Measurements from ENCODE around the gene OR10A7.

OR10A7 gene

DNA sequence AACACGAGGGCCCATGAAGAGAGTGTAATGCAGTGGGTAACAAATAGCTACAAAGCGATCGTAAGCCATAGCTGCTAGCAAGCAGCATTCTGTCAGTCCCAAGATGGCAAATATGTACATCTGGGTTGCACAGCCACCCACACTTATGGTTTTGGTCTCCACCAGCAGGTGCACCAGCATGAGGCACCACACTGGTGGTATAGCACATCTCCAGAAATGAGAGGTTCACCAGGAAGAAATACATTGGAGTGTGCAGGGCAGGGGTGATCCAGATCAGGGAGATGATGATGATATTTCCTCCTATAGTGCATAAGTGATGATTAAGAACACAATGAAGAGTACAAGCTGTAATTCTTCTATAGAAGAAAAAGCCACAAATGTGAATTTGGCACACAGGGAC lies 26.4 kb upstream of the OR10A7 start:
- H3K4me3 ChIP-seq (ENCODE audit: low read depth, low read length), result no peak overlapping the region
- DNase-seq (ENCODE audit: low read depth), result no peak
- TF ChIP-seq, protein P1, sequence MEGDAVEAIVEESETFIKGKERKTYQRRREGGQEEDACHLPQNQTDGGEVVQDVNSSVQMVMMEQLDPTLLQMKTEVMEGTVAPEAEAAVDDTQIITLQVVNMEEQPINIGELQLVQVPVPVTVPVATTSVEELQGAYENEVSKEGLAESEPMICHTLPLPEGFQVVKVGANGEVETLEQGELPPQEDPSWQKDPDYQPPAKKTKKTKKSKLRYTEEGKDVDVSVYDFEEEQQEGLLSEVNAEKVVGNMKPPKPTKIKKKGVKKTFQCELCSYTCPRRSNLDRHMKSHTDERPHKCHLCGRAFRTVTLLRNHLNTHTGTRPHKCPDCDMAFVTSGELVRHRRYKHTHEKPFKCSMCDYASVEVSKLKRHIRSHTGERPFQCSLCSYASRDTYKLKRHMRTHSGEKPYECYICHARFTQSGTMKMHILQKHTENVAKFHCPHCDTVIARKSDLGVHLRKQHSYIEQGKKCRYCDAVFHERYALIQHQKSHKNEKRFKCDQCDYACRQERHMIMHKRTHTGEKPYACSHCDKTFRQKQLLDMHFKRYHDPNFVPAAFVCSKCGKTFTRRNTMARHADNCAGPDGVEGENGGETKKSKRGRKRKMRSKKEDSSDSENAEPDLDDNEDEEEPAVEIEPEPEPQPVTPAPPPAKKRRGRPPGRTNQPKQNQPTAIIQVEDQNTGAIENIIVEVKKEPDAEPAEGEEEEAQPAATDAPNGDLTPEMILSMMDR (IDR thresholded peaks at IDR 0.05; ENCODE audit: control insufficient read depth, extremely low read depth, insufficient read depth), result no peak

DNA sequence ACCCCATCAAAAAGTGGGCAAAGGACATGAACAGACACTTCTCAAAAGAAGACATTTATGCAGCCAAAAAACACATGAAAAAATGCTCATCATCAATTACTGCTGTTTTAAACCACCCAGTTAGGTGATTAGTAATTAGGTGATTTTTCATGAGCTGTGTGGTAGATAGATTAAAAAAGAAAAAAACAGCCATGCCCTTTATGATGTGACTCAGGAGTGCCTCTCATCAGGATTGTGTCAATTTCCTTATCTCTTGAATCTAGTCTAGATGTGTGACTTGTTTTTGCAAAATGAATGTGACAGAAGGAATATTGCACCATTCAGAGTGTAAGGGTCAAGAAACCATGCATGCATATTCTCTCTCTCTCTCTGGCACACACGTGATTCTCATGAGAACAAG lies 5.7 kb downstream of the OR10A7 start:
- DNase-seq (ENCODE audit: low read depth), result no peak
- no peak overlapping the region for H3K4me3 ChIP-seq (ENCODE audit: low read depth, low read length)
- TF ChIP-seq, protein P1 (IDR thresholded peaks at IDR 0.05; ENCODE audit: control insufficient read depth, extremely low read depth, insufficient read depth), result no peak

DNA sequence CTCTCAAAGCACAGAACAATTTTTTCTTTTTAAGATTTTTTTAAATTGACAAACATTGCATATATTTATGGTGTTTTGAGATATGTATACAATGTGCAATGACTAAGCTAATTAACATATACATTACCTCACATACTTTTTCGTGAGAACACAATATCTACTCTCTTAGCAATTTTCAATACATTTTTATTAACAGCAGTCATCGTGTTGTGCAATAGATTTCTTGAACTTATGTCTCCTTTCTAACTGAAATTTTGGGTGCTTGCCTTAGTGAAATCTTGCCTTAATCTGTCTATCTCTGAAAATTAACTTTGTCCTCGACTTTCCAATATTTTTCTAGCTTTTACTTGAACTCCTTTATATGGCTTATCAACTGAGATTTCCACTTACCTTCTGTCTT lies 6.8 kb downstream of the OR10A7 start:
- DNase-seq (ENCODE audit: low read depth), result no peak
- H3K4me3 ChIP-seq (ENCODE audit: low read depth, low read length), result no peak overlapping the region
- TF ChIP-seq, protein P1 (IDR thresholded peaks at IDR 0.05; ENCODE audit: control insufficient read depth, extremely low read depth, insufficient read depth), result no peak

DNA sequence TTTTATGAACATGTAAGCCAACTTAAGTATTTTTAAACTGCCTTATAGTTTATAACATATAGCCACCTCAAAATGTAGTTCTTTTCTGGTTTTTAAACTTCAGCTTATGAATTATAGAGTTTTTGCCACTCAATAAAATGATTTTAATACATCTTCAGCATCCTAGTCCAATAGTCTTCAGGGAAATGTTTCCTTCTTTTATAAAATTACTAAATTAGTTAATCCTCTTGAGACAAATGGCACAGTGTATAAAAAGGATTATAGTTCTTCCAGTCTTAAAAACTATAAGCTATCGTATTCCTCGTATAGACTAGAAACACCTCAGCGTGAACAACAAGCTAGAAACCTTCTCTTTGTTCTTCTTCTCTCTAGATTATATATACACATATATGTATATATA lies 23.5 kb downstream of the OR10A7 start, which contains the start of gene OR6C74:
TSS of gene OR6C74 (plus strand) at position 301 of the 400 bp plus-strand sequence. CDS start 2,679 bp downstream, outside the sequence.
- TF ChIP-seq, protein P1 (IDR thresholded peaks at IDR 0.05; ENCODE audit: control insufficient read depth, extremely low read depth, insufficient read depth), result no peak
- H3K4me3 ChIP-seq (ENCODE audit: low read depth, low read length), result no peak within 1 kb of the TSS
- no peak for DNase-seq (ENCODE audit: low read depth)

DNA sequence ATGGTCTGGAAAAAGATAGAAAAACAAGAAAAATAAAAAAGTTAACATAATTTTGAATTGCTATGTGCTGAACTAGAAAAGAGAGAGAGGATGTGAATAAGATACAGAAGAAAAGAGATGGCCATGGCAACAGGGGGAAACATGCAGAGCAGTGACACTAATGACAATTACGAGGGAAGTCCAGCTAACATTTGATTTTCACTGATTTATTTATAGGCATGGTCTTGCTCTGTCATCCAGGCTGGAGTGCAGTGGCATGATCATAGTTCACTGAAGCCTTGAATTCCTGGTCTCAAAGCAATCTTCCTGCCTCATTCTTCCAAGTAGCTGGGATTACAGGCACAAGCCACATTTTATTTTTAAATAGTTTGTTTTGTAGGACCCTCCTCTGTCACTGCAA lies 25.3 kb downstream of the OR10A7 start:
- DNase-seq (ENCODE audit: low read depth), result no peak
- TF ChIP-seq, protein P1 (IDR thresholded peaks at IDR 0.05; ENCODE audit: control insufficient read depth, extremely low read depth, insufficient read depth), result no peak
- no peak overlapping the region for H3K4me3 ChIP-seq (ENCODE audit: low read depth, low read length)

DNA sequence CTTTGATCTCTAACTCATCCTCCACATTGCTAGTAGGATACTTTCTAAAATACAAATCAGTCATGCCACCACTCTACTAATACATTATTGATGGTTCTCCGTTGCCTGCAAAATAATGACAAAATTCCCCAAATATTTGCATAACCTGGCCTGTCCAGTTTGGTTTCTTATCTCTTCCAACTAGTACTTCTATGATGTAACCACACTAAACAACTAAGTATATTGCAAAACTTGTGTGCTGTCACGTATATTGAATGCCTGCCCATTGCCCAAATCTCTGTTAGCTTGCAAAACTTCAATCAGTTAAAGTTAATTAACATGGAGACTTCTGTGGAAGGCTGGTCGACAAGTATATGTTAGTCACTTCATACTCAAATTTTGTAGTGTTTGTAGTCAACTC lies 30.1 kb downstream of the OR10A7 start:
- TF ChIP-seq, protein P1 (IDR thresholded peaks at IDR 0.05; ENCODE audit: control insufficient read depth, extremely low read depth, insufficient read depth), result no peak
- H3K4me3 ChIP-seq (ENCODE audit: low read depth, low read length), result no peak overlapping the region
- no peak for DNase-seq (ENCODE audit: low read depth)

DNA sequence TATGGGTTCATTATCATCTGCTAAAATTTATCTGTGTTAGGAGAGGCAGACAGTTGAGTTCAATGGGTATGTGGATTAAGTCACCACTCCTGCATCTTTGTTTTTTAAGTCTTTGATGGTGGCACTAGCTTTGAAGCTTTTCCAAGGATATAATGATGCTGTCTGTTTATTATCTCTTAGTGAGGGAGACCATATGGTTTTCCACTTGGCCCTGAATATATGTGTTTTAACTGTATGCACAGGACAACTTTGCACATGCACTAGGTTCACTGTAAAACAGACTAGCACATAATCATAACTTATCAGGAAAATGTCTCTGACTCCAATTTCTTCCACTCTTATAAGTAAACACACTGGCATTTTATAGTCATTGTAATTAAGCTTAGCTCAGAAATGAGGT lies 32.5 kb downstream of the OR10A7 start:
- H3K4me3 ChIP-seq (ENCODE audit: low read depth, low read length), result no peak overlapping the region
- DNase-seq (ENCODE audit: low read depth), result no peak
- TF ChIP-seq, protein P1 (IDR thresholded peaks at IDR 0.05; ENCODE audit: control insufficient read depth, extremely low read depth, insufficient read depth), result no peak

Measured in LNCaP clone FGC (cell line).